HCT116 (cell line): ENCODE measurements around the gene TCEAL6. TPM values are rescaled to one million over a fixed set of nuclear protein-coding genes. Genes with fewer than 3 reads are reported as not detected.

ENCODE experiments used
- ATAC-seq: fragments of 200-7000 bp; cut with Tn5 transposase; 2 replicates; pipeline ENCODE4 v1.9.1; 2020; ENCODE audit warnings: mild to moderate bottlenecking, moderate library complexity
- BruUV-seq: library from RNA; stranded (reverse); fragments of 400-500 nt; replicated peaks from 2 replicates; lab custom pipeline; 2021; lab: Mats Ljungman, UMichigan
- CTCF ChIA-PET: fragments of 300-600 bp; sonication (Branson Sonifier 250); formaldehyde crosslinking; loops from one replicate; lab custom pipeline; 2021; ENCODE audit warnings: antibody characterized with exemption; lab: Charles Lee
- POLR2A ChIA-PET: fragments of 300-600, 350-600 bp; sonication (Branson Sonifier 250); formaldehyde crosslinking; loops from one replicate; lab custom pipeline; 2021; ENCODE audit warnings: antibody characterized with exemption; lab: Charles Lee
- RAD21 ChIA-PET, 2 experiments: fragments of 300-600 bp; sonication (Branson Sonifier 250); formaldehyde crosslinking; loops; one replicate each; lab custom pipeline; 2023; ENCODE audit warnings: low total read pairs in 2 of 2; ENCODE audit not compliant: uncharacterized antibody in 2 of 2, unreplicated experiment in 2 of 2, low non-redundant PET in 1 of 2; lab: Charles Lee
- DNase-seq: peaks from one replicate; pipeline ENCODE4 v3.0.0-alpha.2; 2010; ENCODE audit warnings: low read depth, low spot score
- H2AFZ ChIP-seq: fragments of 200-600 bp; shearing (Covaris generic), sonication (generic); 2 replicates; pipeline ENCODE4 v1.6.1; 2017; ENCODE audit warnings: low read depth, mixed run types, mixed read lengths, antibody characterized with exemption, low read length; ENCODE audit not compliant: poor library complexity, severe bottlenecking
- H3K27ac ChIP-seq: 2 replicates; pipeline ENCODE4 v1.5.1; 2012; ENCODE audit warnings: low read depth, low read length
- H3K27me3 ChIP-seq: fragments of 200-600 bp; sonication (generic); 2 replicates; pipeline ENCODE4 v1.6.1; 2016; ENCODE audit warnings: mixed run types, low read length, mixed read lengths; ENCODE audit not compliant: insufficient read depth
- H3K36me3 ChIP-seq, 2 experiments: fragments of 200-500 bp in 1 of 2; fragments of 200-600 bp in 1 of 2; sonication (Bioruptor generic) in 1 of 2; sonication (generic) in 1 of 2; 2 replicates each; pipeline versions ENCODE4 v1.5.1 to v1.6.1; 2014 to 2016; ENCODE audit warnings: low read length in 2 of 2, inconsistent platforms in 1 of 2, mixed read lengths in 1 of 2, mixed run types in 1 of 2; ENCODE audit not compliant: insufficient read depth in 2 of 2, control insufficient read depth in 1 of 2
- H3K4me1 ChIP-seq, 2 experiments: fragments of 200-600 bp in 1 of 2; sonication (generic) in 1 of 2; 2 replicates each; pipeline versions ENCODE4 v1.5.1 to v1.6.1; 2012 to 2017; ENCODE audit warnings: low read length in 2 of 2, inconsistent platforms in 1 of 2, mild to moderate bottlenecking in 1 of 2, mixed read lengths in 1 of 2, mixed run types in 1 of 2, moderate library complexity in 1 of 2; ENCODE audit not compliant: insufficient read depth in 2 of 2, control insufficient read depth in 1 of 2
- H3K4me2 ChIP-seq: fragments of 200-600 bp; sonication (generic); 2 replicates; pipeline ENCODE4 v1.6.1; 2017; ENCODE audit warnings: mixed run types, low read length, mixed read lengths
- H3K4me3 ChIP-seq, 2 experiments: fragments of 200-600 bp in 1 of 2; sonication (generic) in 1 of 2; replicated peaks in 1 of 2; 2 replicates each; pipeline ENCODE4 v1.5.1; 2011 to 2016; ENCODE audit warnings: low read length in 2 of 2, control low read depth in 1 of 2, low read depth in 1 of 2, mild to moderate bottlenecking in 1 of 2, mixed read lengths in 1 of 2, mixed run types in 1 of 2
- H3K79me2 ChIP-seq: fragments of 200-600 bp; sonication (generic); 2 replicates; pipeline ENCODE4 v1.6.1; 2017; ENCODE audit warnings: mild to moderate bottlenecking, mixed run types, low read length, moderate library complexity, mixed read lengths; ENCODE audit not compliant: insufficient read depth
- H3K9ac ChIP-seq: fragments of 200-600 bp; sonication (generic); 2 replicates; pipeline ENCODE4 v1.6.1; 2016; ENCODE audit warnings: low read length, mixed read lengths
- H3K9me2 ChIP-seq: fragments of 200-600 bp; sonication (generic), shearing (Covaris generic); 2 replicates; pipeline ENCODE4 v1.6.1; 2017; ENCODE audit warnings: mixed run types, mild to moderate bottlenecking, moderate library complexity; ENCODE audit not compliant: insufficient read depth
- H3K9me3 ChIP-seq, 2 experiments: fragments of 200-500 bp in 1 of 2; fragments of 200-600 bp in 1 of 2; sonication (Bioruptor generic) in 1 of 2; sonication (generic) in 1 of 2; 2 replicates each; pipeline ENCODE4 v1.6.1; 2014 to 2017; ENCODE audit warnings: low read length in 2 of 2, mixed read lengths in 2 of 2, inconsistent platforms in 1 of 2, low read depth in 1 of 2, mild to moderate bottlenecking in 1 of 2, mixed run types in 1 of 2, moderate library complexity in 1 of 2; ENCODE audit not compliant: control insufficient read depth in 1 of 2, insufficient read depth in 1 of 2
- H4K20me1 ChIP-seq: fragments of 200-600 bp; sonication (generic), shearing (Covaris generic); 2 replicates; pipeline ENCODE4 v1.6.1; 2017; ENCODE audit warnings: mixed run types, mild to moderate bottlenecking, moderate library complexity; ENCODE audit not compliant: insufficient read depth
- CEBPB ChIP-seq: IDR thresholded peaks from 2 replicates; pipeline ENCODE4 v1.6.1; 2012; ENCODE audit warnings: low read depth
- CTCF ChIP-seq, 3 experiments: fragments of 200-600 bp in 1 of 3; sonication (generic) in 1 of 3; IDR thresholded peaks in 2 of 3; conservative IDR thresholded peaks in 1 of 3; 2 replicates each; pipeline ENCODE4 v1.5.1; 2012 to 2017; ENCODE audit warnings: low read depth in 2 of 3, low read length in 2 of 3, antibody characterized with exemption in 1 of 3, borderline replicate concordance in 1 of 3, control low read depth in 1 of 3, mild to moderate bottlenecking in 1 of 3, mixed read lengths in 1 of 3, mixed run types in 1 of 3, moderate library complexity in 1 of 3; ENCODE audit not compliant: insufficient read depth in 1 of 3
- EZH2phosphoT487 ChIP-seq: fragments of 200-600 bp; IDR thresholded peaks from 2 replicates; pipeline ENCODE4 v1.6.1; 2018; ENCODE audit warnings: antibody characterized with exemption, borderline replicate concordance
- FOSL1 ChIP-seq: IDR thresholded peaks from 2 replicates; pipeline ENCODE4 v1.6.1; 2012; ENCODE audit warnings: low read depth
- JUND ChIP-seq: IDR thresholded peaks from 2 replicates; pipeline ENCODE4 v1.6.1; 2012
- POLR2A ChIP-seq: IDR thresholded peaks from 2 replicates; pipeline ENCODE4 v1.7.0; 2011; ENCODE audit warnings: borderline replicate concordance; ENCODE audit not compliant: insufficient read depth, insufficient read length; ENCODE audit errors: extremely low read depth
- RAD21 ChIP-seq: IDR thresholded peaks from 2 replicates; pipeline ENCODE4 v1.6.1; 2012; ENCODE audit warnings: low read depth, mild to moderate bottlenecking
- SIN3A ChIP-seq: IDR thresholded peaks from 2 replicates; pipeline ENCODE4 v1.6.1; 2012; ENCODE audit warnings: low read depth
- SP1 ChIP-seq: IDR thresholded peaks from 2 replicates; pipeline ENCODE4 v1.6.1; 2012; ENCODE audit warnings: low read depth
- TCF7L2 ChIP-seq: IDR thresholded peaks from 2 replicates; pipeline ENCODE4 v1.7.0; 2011; ENCODE audit warnings: borderline replicate concordance, inconsistent platforms; ENCODE audit not compliant: insufficient read depth, insufficient read length; ENCODE audit errors: extremely low read depth
- ZBTB33 ChIP-seq: IDR thresholded peaks from 2 replicates; pipeline ENCODE4 v1.6.1; 2011; ENCODE audit warnings: mild to moderate bottlenecking, low read length, moderate library complexity; ENCODE audit not compliant: insufficient replicate concordance; ENCODE audit errors: extremely low read depth
- intact Hi-C: fragments of 100-400 bp; cut with micrococcal nuclease; formaldehyde crosslinking; loops from 2 replicates; pipeline ENCODE4 v1.10.0; 2022
- total RNA-seq: library from RNA; stranded (reverse); gene quantifications from one replicate; pipeline ENCODE4 v1.2.1, GENCODE V29; 2021; ENCODE audit not compliant: unreplicated experiment
- TF ChIP-seq, protein P1 (sequence below): IDR thresholded peaks from 2 replicates; pipeline ENCODE4 v1.6.1; 2012; ENCODE audit warnings: low read depth

The TCEAL6 gene
- total RNA-seq, 1 experiment from 2014 or later, result not detected

GRCh38 chrX:102115748-102116147 is 26.5 kb downstream of the TCEAL6 start:
- Histone ChIP-seq H3K4me3 (no peak overlapping the region), H3K4me1 (no peaks in the 10 kb centered on the region), H2AFZ (no peak overlapping the region), H3K4me2 (no peak overlapping the region), H3K9ac (no peak overlapping the region), H3K27me3 (no peaks in the 10 kb centered on the region), H3K27ac (no peak overlapping the region), H3K79me2 (no peaks in the 10 kb centered on the region), H3K9me3 (no peaks in the 10 kb centered on the region), H3K36me3 (no peaks in the 10 kb centered on the region), H3K9me2 (no peaks in the 10 kb centered on the region), H4K20me1 (no peaks in the 10 kb centered on the region)
- BruUV-seq, result no TSS peak
- intact Hi-C loops, result no loop called here
- DNase-seq (no peak), ATAC-seq (no peak)
- POLR2A ChIA-PET, result no interaction called here
- RAD21 ChIA-PET, result no interaction called here
- CTCF ChIA-PET, result no interaction called here
- TF ChIP-seq SP1, result no peak
- TF ChIP-seq CTCF (IDR thresholded peaks at IDR 0.05 in 2 of 3, conservative IDR thresholded peaks at IDR 0.05 in 1 of 3; ENCODE audit: borderline replicate concordance in 1 of 3, insufficient read depth in 1 of 3, low read depth in 2 of 3, low read length in 2 of 3), result no peak
- TF ChIP-seq RAD21, result no peak
- no peak for TF ChIP-seq CEBPB
- no peak for TF ChIP-seq JUND
- TF ChIP-seq, protein P1, sequence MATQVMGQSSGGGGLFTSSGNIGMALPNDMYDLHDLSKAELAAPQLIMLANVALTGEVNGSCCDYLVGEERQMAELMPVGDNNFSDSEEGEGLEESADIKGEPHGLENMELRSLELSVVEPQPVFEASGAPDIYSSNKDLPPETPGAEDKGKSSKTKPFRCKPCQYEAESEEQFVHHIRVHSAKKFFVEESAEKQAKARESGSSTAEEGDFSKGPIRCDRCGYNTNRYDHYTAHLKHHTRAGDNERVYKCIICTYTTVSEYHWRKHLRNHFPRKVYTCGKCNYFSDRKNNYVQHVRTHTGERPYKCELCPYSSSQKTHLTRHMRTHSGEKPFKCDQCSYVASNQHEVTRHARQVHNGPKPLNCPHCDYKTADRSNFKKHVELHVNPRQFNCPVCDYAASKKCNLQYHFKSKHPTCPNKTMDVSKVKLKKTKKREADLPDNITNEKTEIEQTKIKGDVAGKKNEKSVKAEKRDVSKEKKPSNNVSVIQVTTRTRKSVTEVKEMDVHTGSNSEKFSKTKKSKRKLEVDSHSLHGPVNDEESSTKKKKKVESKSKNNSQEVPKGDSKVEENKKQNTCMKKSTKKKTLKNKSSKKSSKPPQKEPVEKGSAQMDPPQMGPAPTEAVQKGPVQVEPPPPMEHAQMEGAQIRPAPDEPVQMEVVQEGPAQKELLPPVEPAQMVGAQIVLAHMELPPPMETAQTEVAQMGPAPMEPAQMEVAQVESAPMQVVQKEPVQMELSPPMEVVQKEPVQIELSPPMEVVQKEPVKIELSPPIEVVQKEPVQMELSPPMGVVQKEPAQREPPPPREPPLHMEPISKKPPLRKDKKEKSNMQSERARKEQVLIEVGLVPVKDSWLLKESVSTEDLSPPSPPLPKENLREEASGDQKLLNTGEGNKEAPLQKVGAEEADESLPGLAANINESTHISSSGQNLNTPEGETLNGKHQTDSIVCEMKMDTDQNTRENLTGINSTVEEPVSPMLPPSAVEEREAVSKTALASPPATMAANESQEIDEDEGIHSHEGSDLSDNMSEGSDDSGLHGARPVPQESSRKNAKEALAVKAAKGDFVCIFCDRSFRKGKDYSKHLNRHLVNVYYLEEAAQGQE, result no peak
- no peak for TF ChIP-seq POLR2A
- no peak for TF ChIP-seq ZBTB33
- TF ChIP-seq TCF7L2, result no peak
- TF ChIP-seq EZH2phosphoT487, result no peak
- TF ChIP-seq FOSL1, result no peak
- no peak for TF ChIP-seq SIN3A
